Dermis blood vessel endothelial cell (primary cell): ENCODE results near the gene PRPH. TPM values are rescaled to one million over a fixed set of nuclear protein-coding genes. Genes with fewer than 3 reads are reported as not detected.
"Not testable (repeated sequence)": the region's sequence is repeated elsewhere in the genome, so short reads cannot be mapped to it uniquely, and the experiment has no call there.

Source experiments
- DNase-seq: peaks from one replicate; pipeline ENCODE4 v3.0.0; 2010
- total RNA-seq: library from RNA; depleted of rRNA; stranded (reverse); fragments of >200 nt; gene quantifications from 2 replicates; pipeline ENCODE4 v1.2.3, GENCODE V29; 2014

The PRPH gene
- total RNA-seq, result not detected in 2 replicates

DNA sequence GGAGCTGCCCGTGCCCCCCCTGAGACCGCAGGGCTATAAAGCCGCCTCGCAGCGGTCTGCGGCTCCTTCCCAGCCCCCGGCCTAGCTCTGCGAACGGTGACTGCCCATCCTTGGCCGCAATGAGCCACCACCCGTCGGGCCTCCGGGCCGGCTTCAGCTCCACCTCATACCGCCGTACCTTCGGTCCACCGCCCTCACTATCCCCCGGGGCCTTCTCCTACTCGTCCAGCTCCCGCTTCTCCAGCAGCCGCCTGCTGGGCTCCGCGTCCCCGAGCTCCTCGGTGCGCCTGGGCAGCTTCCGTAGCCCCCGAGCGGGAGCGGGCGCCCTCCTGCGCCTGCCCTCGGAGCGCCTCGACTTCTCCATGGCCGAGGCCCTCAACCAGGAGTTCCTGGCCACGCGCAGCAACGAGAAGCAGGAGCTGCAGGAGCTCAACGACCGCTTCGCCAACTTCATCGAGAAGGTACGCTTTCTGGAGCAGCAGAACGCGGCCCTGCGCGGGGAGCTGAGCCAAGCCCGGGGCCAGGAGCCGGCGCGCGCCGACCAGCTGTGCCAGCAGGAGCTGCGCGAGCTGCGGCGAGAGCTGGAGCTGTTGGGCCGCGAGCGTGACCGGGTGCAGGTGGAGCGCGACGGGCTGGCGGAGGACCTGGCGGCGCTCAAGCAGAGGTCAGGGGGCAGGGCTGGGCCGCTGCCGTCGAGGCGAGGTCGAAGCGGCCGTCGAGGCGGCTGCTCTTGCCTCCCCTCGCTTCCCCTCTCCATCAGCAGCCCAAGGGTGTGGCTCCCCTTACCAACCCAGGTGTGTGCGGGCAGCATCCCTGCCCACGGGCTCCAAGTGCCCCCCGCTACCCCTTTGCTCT lies at the start of gene PRPH:
Gene PRPH, plus strand, starts transcription at position 66 of the 855 bp plus-strand sequence. Its CDS starts 54 bp downstream, at position 120.
- DNase-seq, result peak; percentile 23

DNA sequence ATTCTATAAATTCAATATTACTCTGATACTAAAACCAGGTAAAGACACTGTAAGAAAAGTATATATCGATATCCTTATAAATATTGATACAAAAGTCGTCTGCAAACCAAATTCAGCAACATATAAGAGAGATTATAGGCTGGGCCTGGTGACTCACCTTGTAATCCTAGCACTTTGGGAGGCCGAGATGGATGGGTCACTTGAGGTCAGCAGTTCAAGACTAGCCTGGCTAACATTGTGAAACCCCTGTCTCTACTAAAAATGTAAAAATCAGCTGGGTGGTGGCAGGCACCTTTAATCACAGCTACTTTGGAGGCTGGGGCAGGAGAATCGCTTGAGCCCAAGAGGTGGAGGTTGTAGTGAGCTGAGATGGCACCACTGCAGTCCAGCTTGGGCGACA lies 43.6 kb upstream of the PRPH start:
- no peak for DNase-seq

GRCh38 chr12:49253033-49253623 lies 41.8 kb upstream of the PRPH start:
- no peak for DNase-seq

GRCh38 chr12:49255456-49255855 lies 39.5 kb upstream of the PRPH start:
- not testable (repeated sequence) for DNase-seq

DNA sequence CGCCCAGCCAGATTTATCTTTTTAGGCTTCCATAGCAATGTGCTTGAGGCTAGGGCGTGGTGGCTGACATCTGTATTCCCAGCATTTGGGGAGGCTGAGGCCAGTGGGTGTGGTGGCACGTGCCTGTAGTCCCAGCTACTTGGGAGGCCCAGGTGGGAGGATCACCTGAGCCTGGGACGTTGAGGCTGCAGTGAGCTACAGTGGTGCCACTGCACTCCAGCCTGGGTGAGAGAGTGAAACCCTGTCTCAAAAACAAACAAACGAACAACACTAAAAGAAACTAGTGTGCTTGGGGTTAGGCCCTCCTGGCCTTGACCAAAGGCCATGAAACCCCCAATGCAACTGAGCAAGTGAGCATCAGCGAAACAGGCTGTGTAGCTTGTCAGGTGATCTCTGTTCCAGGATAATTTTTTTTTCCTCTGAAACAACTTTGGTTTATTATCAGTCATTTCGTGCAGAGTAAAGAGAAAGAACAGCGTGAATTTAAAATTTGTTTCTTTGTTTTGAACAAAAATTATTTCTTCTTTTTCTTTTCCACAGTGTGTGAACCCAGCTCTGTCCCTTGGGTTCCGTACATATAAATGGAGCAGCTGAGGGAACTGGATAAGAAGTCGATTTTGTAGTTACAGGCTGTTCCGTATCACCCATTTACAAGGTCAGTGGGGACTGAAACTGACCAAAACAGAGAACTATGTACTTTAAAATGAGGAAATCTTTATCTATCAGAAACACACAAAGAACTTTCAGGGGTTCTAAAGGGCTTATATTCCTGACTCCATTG lies 38.9 kb upstream of the PRPH start:
- DNase-seq, result no peak

- not testable (repeated sequence) for DNase-seq
Observed at GRCh38 chr12:49257508-49258184, 37.3 kb upstream of the PRPH start.

DNA sequence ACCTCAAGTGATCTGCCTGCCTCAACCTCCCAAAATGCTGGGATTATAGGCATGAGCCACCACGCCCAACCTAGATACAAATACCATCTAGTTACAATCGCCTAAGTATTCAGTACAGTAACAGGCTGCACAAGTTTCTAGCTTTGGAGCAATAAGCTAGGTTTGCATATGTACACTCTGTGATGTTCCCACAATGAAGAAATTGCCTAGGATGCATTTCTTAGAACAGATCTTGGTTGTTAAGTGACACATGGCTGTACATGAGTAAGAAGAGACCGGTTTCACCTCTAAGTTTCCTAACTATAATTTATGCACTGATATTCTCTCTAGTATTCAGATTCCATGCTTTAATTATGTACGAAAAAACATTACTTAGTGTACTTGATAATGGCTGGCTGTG lies 35.5 kb upstream of the PRPH start:
- DNase-seq, result no peak

- peak; percentile 64 for DNase-seq
Observed at GRCh38 chr12:49260166-49260565, 34.8 kb upstream of the PRPH start.

DNA sequence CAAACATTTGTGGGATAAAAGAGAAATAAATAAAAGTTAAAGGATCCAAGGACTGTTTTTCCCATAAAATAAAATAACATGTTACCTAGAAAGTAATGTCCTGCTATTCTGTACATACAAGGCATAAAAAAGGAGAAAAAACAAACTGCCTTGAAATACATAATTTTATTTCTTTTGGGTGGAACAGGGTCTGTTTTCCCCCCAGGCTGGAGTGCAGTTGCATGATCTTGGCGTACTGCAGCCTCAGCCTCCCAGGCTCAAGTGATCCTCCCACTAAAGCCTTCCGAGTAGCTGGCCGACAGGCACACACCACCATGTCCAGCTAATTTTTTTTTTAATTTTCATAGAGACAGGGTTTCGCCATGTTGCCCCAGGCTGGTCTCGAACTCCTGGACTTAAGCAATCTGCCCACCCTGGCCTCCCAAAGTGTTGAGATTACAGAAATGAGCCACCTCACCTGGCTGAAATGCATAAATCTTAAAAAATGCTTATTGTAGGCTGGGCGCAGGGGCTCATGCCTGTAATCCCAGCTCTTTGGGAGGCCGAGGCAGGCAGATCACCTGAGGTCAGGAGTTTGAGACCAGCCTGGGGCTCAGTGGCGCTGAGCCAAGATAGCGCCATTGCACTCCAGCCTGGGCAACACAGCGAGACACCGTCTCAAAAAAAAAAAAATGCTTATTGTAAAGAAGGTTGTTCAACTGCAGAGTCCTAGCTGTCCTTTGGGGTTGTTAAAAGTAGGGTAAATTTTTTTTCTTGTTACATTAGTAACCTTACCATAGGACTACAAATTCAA lies 34.2 kb upstream of the PRPH start:
- DNase-seq, result no peak

DNA sequence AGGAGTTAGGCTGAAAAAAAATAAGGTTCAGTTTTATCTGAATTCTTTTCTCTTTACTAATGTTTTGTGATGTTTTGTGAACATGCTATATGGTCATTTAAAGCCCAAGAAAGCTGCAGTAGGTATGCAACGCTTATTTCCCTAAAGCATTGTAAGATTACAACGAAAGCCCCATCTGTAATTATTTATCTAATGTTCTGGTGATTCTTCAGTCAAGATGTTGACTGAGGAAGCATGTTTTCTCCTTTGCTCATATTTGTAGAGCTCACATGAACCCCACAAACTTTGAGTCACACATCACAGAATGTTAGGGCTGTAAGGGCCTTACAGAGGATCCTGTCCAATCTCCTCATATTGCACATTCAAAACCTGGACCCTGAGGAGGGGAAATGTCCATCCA lies 33.2 kb upstream of the PRPH start:
- DNase-seq, result no peak

GRCh38 chr12:49263400-49263763 lies 31.6 kb upstream of the PRPH start:
- DNase-seq, result no peak

- no peak for DNase-seq
Observed at GRCh38 chr12:49264466-49264872, 30.5 kb upstream of the PRPH start.

DNA sequence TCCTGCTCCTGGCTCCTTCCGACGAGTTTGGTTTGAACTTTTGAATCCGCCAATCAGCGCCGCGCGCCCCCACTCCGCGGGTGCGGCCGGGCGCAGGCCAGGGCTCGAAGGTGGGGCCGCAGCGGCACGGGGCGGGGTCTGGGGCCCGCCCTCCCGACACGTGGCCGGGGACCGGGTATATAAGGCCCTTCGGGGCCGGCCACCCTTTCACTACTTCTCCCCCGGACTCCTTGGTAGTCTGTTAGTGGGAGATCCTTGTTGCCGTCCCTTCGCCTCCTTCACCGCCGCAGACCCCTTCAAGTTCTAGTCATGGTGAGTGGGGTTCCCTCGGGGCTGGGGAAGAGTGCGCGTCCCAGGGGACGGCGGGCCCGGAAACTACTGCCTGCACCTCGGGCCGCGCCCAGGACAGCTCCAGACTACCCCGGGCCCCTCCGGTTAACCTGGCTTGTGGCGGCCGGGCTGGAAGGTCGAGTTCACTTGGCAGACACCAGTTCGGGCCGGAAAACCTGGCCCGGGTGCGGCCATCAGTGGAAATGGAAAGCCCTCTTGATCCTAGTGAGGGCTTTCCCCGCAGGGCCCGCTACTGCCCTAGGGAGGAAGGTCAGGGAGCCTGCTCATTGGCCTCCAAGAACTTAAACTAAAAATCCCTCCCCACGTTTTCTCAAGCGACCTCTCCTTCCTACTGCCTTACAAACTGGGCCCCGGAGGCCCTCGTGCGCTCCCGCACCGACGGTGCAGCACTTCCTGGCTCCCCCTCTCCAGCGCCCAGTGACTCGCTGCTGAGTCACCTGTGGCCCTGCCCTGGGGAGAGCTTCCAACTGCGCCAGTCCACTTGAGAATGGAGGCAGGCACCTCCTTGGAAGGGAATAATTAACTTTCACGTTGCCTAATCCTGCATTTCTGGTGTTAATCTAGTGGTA lies 29.8 kb upstream of the PRPH start, which contains the start of gene TUBA1C:
Gene TUBA1C, plus strand, starts transcription at position 210 of the 920 bp plus-strand sequence. Its CDS starts 100 bp downstream, at position 310.
- peak; percentile 95 for DNase-seq

GRCh38 chr12:49269191-49269590 lies 25.8 kb upstream of the PRPH start:
- DNase-seq, result not testable (repeated sequence)

DNA sequence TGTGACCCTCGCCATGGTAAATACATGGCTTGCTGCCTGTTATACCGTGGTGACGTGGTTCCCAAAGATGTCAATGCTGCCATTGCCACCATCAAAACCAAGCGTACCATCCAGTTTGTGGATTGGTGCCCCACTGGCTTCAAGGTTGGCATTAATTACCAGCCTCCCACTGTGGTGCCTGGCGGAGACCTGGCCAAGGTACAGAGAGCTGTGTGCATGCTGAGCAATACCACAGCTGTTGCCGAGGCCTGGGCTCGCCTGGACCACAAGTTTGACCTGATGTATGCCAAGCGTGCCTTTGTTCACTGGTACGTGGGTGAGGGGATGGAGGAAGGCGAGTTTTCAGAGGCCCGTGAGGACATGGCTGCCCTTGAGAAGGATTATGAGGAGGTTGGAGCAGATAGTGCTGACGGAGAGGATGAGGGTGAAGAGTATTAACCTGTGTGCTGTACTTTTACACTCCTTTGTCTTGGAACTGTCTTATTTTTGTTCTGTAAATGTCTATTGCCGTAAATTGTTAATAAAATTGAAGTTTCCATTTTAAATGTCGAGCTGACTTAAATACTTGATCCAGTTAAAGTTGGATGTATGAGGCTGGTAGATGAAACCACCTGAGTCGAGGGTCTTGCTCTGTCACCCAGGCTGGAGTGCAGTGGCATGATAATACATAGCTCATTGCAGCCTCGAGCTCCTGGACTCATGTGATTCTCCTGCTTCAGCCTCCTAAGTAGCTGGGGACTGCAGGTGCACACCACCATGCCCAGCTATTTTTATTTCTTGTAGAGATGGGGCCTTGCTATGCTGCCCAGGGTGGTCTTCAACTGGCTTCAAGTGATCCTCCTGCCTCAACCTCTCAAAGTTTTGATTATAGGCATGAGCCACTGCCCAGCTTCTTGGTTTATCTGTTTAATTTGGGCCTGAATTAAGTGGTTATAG lies 21.9 kb upstream of the PRPH start:
- no peak for DNase-seq

- no peak for DNase-seq
Observed at GRCh38 chr12:49273726-49274395, 21.1 kb upstream of the PRPH start.

GRCh38 chr12:49274396-49275069 lies 20.4 kb upstream of the PRPH start:
- DNase-seq, result no peak
